HG02852 (cell line): ENCODE results near the gene RUSF1.
"Not testable (repeated sequence)": the region's sequence is repeated elsewhere in the genome, so short reads cannot be mapped to it uniquely, and the experiment has no call there.

Source experiments
- ATAC-seq: cut with Tn5 transposase; IDR thresholded peaks from one replicate; pipeline ENCODE4 v1.9.1; 2021; ENCODE audit warnings: mild to moderate bottlenecking, moderate library complexity; ENCODE audit not compliant: unreplicated experiment

RUSF1 gene

GRCh38 chr16:31458073-31458843 lies 49.9 kb downstream of the RUSF1 start:
- ATAC-seq = peak; percentile 3

GRCh38 chr16:31456988-31457360 lies 51.2 kb downstream of the RUSF1 start:
- ATAC-seq = no peak

DNA sequence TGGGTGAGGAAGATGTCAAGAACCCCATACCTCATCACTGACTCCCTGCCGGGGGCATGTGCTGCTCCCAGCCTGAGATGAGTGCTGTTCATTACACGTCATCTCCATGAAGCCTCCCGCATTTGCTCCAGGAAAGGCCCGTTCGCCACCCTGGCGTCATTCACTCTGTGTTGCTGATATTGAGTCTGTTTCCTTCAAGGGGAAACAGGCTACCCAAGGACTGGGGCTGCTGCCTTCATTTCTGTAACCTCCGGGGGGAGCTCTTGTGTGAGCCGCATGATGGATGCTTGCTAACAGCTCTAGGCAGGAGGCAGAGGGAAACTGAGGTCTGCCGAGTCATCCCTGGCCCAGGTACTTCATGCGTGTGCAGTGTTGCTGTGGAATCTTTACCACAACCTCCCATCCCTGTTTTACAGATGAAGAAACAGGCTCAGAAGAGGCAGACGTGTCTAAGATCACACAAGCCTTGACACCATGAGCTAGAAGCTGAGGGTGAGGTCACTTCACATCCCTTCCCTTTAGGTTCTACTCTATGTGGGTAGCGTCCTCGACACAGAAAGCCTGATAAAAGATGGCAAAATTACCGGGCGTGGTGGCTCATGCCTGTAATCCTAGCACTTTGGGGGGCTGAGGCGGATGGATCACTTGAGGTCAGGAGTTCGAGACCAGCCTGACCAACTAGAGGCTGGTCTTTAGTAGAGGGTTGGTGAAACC lies 52.4 kb downstream of the RUSF1 start:
- ATAC-seq = no peak

DNA sequence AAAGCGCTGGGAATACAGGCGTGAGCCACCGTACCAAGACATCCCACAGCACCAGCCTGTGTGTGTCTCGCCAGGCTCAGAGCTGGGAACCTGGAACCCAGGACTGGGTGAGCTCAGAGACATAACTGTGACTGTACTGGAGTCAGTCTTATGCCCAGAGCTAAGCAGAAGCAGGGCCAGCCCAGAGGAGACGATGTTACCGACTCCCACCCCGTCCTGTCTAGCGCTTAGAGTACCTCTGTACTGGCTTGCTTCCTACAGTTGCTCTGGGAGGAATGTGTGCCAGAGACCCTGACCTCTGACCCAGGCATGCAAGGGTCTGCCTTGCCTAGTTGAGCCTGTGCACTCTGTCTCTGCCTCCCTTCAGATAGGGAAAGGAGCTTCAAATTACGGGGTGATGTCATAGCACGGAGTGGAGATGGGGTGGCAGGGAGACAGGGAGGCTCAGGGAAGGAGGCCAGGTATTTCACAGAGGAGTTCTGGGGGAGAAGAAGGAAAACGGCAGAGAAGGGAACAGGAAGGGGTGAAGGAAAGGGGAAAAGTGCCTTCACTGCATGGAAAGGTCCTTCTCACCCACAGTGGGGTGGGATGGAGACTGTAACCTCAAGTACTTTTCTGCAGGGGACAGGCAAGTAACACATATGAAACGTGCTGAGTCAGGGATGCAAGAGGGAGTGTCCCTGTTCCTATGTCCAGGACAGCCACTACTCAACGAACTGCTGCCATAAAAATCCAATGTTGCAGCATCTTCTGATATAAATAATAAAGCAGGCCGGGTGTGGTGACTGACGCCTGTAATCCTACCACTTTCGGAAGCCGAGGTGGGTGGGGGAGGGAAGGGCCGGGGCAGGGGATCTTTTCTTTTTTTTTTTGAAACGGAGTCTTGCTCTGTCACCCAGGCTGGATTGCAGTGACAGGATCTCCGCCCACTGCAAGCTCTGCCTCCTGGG lies 54.7 kb downstream of the RUSF1 start:
- no peak for ATAC-seq

DNA sequence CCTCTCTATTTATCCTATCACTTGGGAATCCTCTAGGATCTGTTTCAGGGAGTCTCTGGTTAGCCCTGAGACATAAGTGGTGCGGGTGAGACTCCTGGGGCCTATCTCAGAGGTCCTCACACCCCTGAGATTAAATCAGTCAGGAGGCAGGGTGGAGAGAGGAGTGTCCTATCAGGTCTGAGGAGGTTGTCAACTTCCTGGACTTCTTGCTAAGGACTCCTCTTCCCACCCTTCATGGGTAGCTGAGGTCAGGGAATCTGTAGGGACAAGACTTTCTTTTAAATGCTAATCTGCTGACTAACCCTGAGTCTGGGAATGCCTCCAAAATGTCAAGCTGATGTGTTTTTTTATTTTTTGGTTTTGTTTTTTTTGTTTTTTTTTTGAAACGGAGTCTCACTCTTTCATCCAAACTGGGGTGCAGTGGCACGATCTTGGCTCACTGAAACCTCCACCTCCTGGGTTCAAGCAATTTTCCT lies 55.5 kb downstream of the RUSF1 start:
- no peak for ATAC-seq

- ATAC-seq = no peak
These were observed 56.4 kb downstream of the RUSF1 start for GRCh38 chr16:31451681-31452351.

DNA sequence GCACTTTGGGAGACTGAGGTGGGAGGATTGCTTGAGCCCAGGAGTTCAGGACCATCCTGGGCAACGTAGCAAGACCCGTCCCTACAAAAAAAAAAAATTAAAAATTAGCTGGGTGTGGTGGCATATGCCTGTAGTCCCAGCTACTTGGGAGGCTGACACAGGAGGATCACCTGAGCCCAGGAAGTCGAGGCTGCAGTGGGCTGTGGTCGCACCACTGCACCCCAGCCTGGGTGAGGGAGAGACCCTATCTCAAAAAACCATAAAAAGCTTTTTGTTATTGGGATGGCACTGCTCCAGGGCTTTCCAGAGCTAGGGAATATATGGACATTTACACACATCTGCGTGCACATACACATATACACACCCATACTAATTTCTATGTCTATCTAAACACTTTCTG lies 57.0 kb downstream of the RUSF1 start:
- ATAC-seq = no peak

GRCh38 chr16:31445931-31446330 lies 62.3 kb downstream of the RUSF1 start:
- ATAC-seq = not testable (repeated sequence)

DNA sequence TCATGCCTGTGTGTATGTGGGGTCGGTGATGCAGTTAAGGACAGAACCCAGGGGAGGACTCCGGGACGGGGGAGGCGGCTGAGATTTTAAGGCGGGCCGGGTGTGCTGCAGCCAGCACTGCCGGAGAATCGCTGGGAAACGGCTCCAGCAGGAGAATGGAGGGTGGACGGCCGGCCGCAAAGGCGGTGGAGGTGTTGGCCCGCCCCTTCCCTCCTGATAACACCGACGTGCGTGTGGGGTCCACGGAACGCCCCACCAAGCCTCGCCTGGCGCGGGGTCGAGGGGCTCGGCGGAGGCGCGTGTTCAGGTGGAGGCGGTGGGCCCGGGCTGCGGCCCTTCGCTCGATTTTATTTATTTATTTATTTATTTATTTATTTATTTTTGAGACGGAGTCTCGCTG lies 66.2 kb downstream of the RUSF1 start:
- ATAC-seq = no peak

DNA sequence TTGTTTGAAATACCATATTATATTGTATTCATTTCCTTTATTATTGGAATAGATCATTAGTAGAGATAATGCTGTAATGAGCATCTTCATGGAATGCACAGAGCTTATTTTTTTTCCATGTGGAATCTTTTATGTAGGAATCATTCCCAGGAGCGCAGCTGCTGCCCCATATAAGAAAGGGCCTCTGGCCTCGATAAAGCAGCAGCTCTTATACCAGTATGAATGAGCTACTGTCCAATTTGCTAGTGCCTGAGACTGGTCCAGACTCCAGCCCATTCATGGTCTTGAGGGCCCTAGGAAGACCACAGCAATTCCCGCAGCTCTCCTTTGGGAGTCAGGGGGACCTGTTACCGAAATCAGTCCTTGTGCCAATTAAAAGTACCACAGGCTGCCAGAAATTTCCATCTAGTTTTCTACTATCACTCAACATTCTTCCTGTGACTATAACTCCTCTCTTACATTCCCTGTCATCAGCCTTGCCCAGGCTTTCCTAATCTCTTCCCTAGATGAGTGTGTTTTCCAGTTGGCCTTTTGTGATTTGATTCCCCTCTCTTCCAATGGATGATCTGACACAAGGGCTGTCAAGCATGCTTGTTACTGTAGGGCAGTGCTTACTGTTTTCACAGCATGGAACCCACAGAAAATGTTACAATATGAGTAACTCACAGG lies 67.5 kb downstream of the RUSF1 start:
- ATAC-seq = no peak

DNA sequence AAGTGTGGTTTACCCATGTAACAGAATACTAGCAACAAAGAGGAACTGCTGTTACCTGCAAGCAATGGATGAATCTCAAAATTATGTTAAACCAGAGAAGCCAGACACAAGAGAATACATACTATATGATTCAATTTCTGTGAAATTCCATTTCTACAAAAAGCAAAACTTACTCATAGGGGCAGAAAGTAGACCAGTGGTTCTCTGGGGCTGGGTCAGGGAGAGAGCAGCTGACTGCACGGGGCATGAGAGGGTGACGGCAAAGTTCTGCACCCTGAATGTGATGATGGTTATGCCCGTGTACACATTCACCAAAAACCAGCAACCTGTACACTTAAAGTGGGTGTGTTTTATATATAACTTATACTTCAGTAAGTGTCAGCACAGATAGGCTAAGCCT lies 68.7 kb downstream of the RUSF1 start:
- no peak for ATAC-seq
